Effector CD4-positive, alpha-beta T cell (primary cell): ENCODE measurements around the gene TAF9B.
"Not testable (repeated sequence)": the region's sequence is repeated elsewhere in the genome, so short reads cannot be mapped to it uniquely, and the experiment has no call there.

Experiments used
- DNase-seq: peaks from one replicate; pipeline ENCODE4 v3.0.0-alpha.2; 2020

Gene TAF9B

GRCh38 chrX:78111140-78111931 is 28.1 kb downstream of the TAF9B start:
- DNase-seq, result no peak

- no peak for DNase-seq
Measured at GRCh38 chrX:78109458-78109857, 30.0 kb downstream of the TAF9B start.

GRCh38 chrX:78106651-78106986 is 32.8 kb downstream of the TAF9B start:
- no peak for DNase-seq

GRCh38 chrX:78105944-78106650 is 33.4 kb downstream of the TAF9B start:
- no peak for DNase-seq

- DNase-seq, result peak; percentile 15
Measured at GRCh38 chrX:78104447-78105176, 34.8 kb downstream of the TAF9B start.

GRCh38 chrX:78103623-78104446 is 35.6 kb downstream of the TAF9B start, which contains the start of gene PGK1:
PGK1 (plus strand) TSS chrX:78104248; CDS start chrX:78104341, 93 bp downstream.
- DNase-seq, result peak; percentile 89

- no peak for DNase-seq
Measured at GRCh38 chrX:78103001-78103622, 36.3 kb downstream of the TAF9B start.

GRCh38 chrX:78102091-78102490 is 37.4 kb downstream of the TAF9B start:
- no peak for DNase-seq

- DNase-seq, result no peak
Measured at GRCh38 chrX:78098108-78098507, 41.3 kb downstream of the TAF9B start.

GRCh38 chrX:78092296-78092695 is 47.2 kb downstream of the TAF9B start:
- no peak for DNase-seq

GRCh38 chrX:78081413-78081812 is 58.0 kb downstream of the TAF9B start:
- DNase-seq, result not testable (repeated sequence)
